ENCODE results near the gene PDSS2. TPM values are rescaled to one million over a fixed set of nuclear protein-coding genes. Genes with fewer than 3 reads are reported as not detected.

The PDSS2 gene
- polyA plus RNA-seq, 1 of the 3 experiments (the other 2 are of a cell fraction) = 5.6 TPM

GRCh38 chr6:107396211-107396610 is 63.2 kb downstream of the PDSS2 start:
- Histone ChIP-seq H2AFZ (ENCODE audit: low read depth) (no peak overlapping the region), H3K4me2 (no peak overlapping the region), H3K9me2 (no peaks in the 10 kb centered on the region), H3K27me3 (ENCODE audit: insufficient read depth) (no peaks in the 10 kb centered on the region), H3F3A (replicated peaks; ENCODE audit: insufficient read depth) (no peaks in the 10 kb centered on the region), H3K9me3 (0 out of 2 replicates have a peak, but pooled peaks cover 9% of the 10 kb centered on the region), H4K20me1 (ENCODE audit: insufficient read depth) (no peaks in the 10 kb centered on the region), H3K4me3 (ENCODE audit: low read depth in 2 of 2, low read length in 1 of 2) (no peak overlapping the region), H3K36me3 (replicated peaks in 1 of 2; ENCODE audit: control insufficient read depth in 1 of 2, insufficient read depth in 2 of 2, low read length in 1 of 2) (peaks cover 0 to 9% of the 10 kb centered on the region in 2 experiments), H3K9ac (no peak overlapping the region), H3K79me2 (ENCODE audit: insufficient read depth) (no peaks in the 10 kb centered on the region), H3K4me1 (ENCODE audit: control insufficient read depth in 1 of 2, insufficient read depth in 2 of 2, low read depth in 1 of 2, low read length in 1 of 2) (peaks cover 0 to 9% of the 10 kb centered on the region in 2 experiments; a peak in 1 of 4 replicates), H3K27ac (ENCODE audit: low read depth in 2 of 2, low read length in 1 of 2) (no peak overlapping the region)
- TF ChIP-seq NFIC (IDR thresholded peaks at IDR 0.05; ENCODE audit: borderline replicate concordance) = no peak
- ChIA-PET CTCF (interaction anchor here (1.1 to 1.3 kb wide), 2 partner anchors 13 to 79 kb away, joined by 3 to 4 read pairs; no protein-coding TSS in a partner anchor), POLR2A (no interaction called here)
- DNase-seq = no peak
- 95% methylated on average over 1 of the region's 1 CpG for WGBS (ENCODE audit: low lambda C conversion rate)

- POLR2A ChIA-PET = no interaction called here
- TF ChIP-seq FOXJ3 (CRISPR knock-in tag; IDR thresholded peaks at IDR 0.05) (no peak), SMC3 (IDR thresholded peaks at IDR 0.05; ENCODE audit: low read depth, low read length) (no peak), EP300 (IDR thresholded peaks at IDR 0.05; ENCODE audit: borderline replicate concordance in 1 of 2, low read depth in 1 of 2, low read length in 1 of 2) (no peak), TAF1 (IDR thresholded peaks at IDR 0.05; ENCODE audit: borderline replicate concordance, low read depth, low read length) (no peak), CTCF (IDR thresholded peaks at IDR 0.05) (no peak), CHD2 (IDR thresholded peaks at IDR 0.05; ENCODE audit: low read length, partially characterized antibody) (no peak), MAX (IDR thresholded peaks at IDR 0.05; ENCODE audit: low read depth) (no peak), TCF12 (IDR thresholded peaks at IDR 0.05) (no peak), USF2 (IDR thresholded peaks at IDR 0.05; ENCODE audit: borderline replicate concordance, low read depth, low read length) (no peak), EZH2phosphoT487 (IDR thresholded peaks at IDR 0.05; ENCODE audit: borderline replicate concordance, low read depth) (no peak)
- H3K4me1 ChIP-seq (ENCODE audit: control insufficient read depth in 1 of 2, insufficient read depth in 2 of 2, low read depth in 1 of 2, low read length in 1 of 2) = no peaks in the 10 kb centered on the region
- H4K20me1 ChIP-seq (ENCODE audit: insufficient read depth) = no peaks in the 10 kb centered on the region
- no peak overlapping the region for H3K9ac ChIP-seq
- no peaks in the 10 kb centered on the region for H3K79me2 ChIP-seq (ENCODE audit: insufficient read depth)
- 100% methylated on average over 2 of the region's 2 CpGs for WGBS (ENCODE audit: low lambda C conversion rate)
- 0 out of 2 replicates have a peak, but pooled peaks cover 9% of the 10 kb centered on the region for H3K9me3 ChIP-seq
- H3K4me2 ChIP-seq = no peak overlapping the region
- H3K9me2 ChIP-seq = no peaks in the 10 kb centered on the region
- no peaks in the 10 kb centered on the region for H3K27me3 ChIP-seq (ENCODE audit: insufficient read depth)
- H3K4me3 ChIP-seq (ENCODE audit: low read depth in 2 of 2, low read length in 1 of 2) = no peak overlapping the region
- peaks cover 0 to 9% of the 10 kb centered on the region in 2 experiments for H3K36me3 ChIP-seq (replicated peaks in 1 of 2; ENCODE audit: control insufficient read depth in 1 of 2, insufficient read depth in 2 of 2, low read length in 1 of 2)
- no peaks in the 10 kb centered on the region for H3F3A ChIP-seq (replicated peaks; ENCODE audit: insufficient read depth)
- H3K27ac ChIP-seq (ENCODE audit: low read depth in 2 of 2, low read length in 1 of 2) = no peak overlapping the region
- no peak for DNase-seq
- CTCF ChIA-PET = interaction anchor here (0.6 kb wide), 1 partner anchor 85 kb away, joined by 3 read pairs; no protein-coding TSS in a partner anchor
- no peak overlapping the region for H2AFZ ChIP-seq (ENCODE audit: low read depth)
Observed at GRCh38 chr6:107392069-107392468, 67.3 kb downstream of the PDSS2 start.
